GM23338 (cell line): ENCODE data around the gene DPH2. TPM values are rescaled to one million over a fixed set of nuclear protein-coding genes. Genes with fewer than 3 reads are reported as not detected.

Experiments
- ATAC-seq: fragments of 200-7000 bp; cut with Tn5 transposase; 3 replicates; pipeline ENCODE4 v1.9.1; 2020
- DNase-seq: peaks from one replicate; pipeline ENCODE4 v3.0.0-alpha.2; 2015; ENCODE audit warnings: low spot score
- H2AFZ ChIP-seq: fragments of 200-600 bp; sonication (generic); 2 replicates; pipeline ENCODE4 v1.8.0; 2016; ENCODE audit warnings: antibody characterized with exemption, mild to moderate bottlenecking, moderate library complexity
- H3F3A ChIP-seq: fragments of 200-600 bp; sonication (generic); replicated peaks from 2 replicates; pipeline ENCODE4 v1.8.0; 2017; ENCODE audit warnings: antibody characterized with exemption, mixed run types, low read depth
- H3K27ac ChIP-seq: fragments of 200-600 bp; sonication (generic); 2 replicates; pipeline ENCODE4 v1.6.1; 2016; ENCODE audit warnings: low read depth
- H3K27me3 ChIP-seq: fragments of 200-600 bp; sonication (generic); 2 replicates; pipeline ENCODE4 v1.8.0; 2016; ENCODE audit warnings: mild to moderate bottlenecking, mixed run types, moderate library complexity; ENCODE audit not compliant: insufficient read depth
- H3K36me3 ChIP-seq: fragments of 200-600 bp; sonication (generic); 2 replicates; pipeline ENCODE4 v1.8.0; 2016; ENCODE audit warnings: mild to moderate bottlenecking; ENCODE audit not compliant: insufficient read depth
- H3K4me1 ChIP-seq: fragments of 200-600 bp; sonication (generic); 2 replicates; pipeline ENCODE4 v1.8.0; 2016; ENCODE audit warnings: mild to moderate bottlenecking, moderate library complexity; ENCODE audit not compliant: insufficient read depth
- H3K4me2 ChIP-seq: fragments of 200-600 bp; sonication (generic); 2 replicates; pipeline ENCODE4 v1.7.1; 2017; ENCODE audit warnings: mixed run types
- H3K4me3 ChIP-seq: fragments of 200-600 bp; sonication (generic); 2 replicates; pipeline ENCODE4 v1.6.1; 2016; ENCODE audit warnings: mixed run types
- H3K79me2 ChIP-seq: fragments of 200-600 bp; sonication (generic); replicated peaks from 2 replicates; pipeline ENCODE4 v1.8.0; 2017; ENCODE audit warnings: mild to moderate bottlenecking; ENCODE audit not compliant: insufficient read depth
- H3K9me2 ChIP-seq: fragments of 200-600 bp; sonication (generic); 2 replicates; pipeline ENCODE4 v1.8.0; 2017; ENCODE audit not compliant: insufficient read depth
- H4K20me1 ChIP-seq: fragments of 200-600 bp; sonication (generic); replicated peaks from 2 replicates; pipeline ENCODE4 v1.8.0; 2017; ENCODE audit warnings: mild to moderate bottlenecking; ENCODE audit not compliant: insufficient read depth
- H3K27ac Mint-ChIP-seq: 2 replicates; pipeline ENCODE4 v1.8.0; 2020; ENCODE audit warnings: inconsistent platforms, mild to moderate bottlenecking, moderate library complexity, mixed read lengths
- H3K27me3 Mint-ChIP-seq: 3 replicates; pipeline ENCODE4 v1.8.0; 2022; ENCODE audit warnings: low read depth, mild to moderate bottlenecking, moderate library complexity, mixed read lengths, inconsistent platforms; ENCODE audit not compliant: insufficient read depth, poor library complexity
- H3K36me3 Mint-ChIP-seq: 3 replicates; pipeline ENCODE4 v1.8.0; 2021; ENCODE audit warnings: low read depth, mild to moderate bottlenecking, inconsistent platforms, moderate library complexity, mixed read lengths
- H3K4me1 Mint-ChIP-seq: 3 replicates; pipeline ENCODE4 v1.8.0; 2020; ENCODE audit warnings: mild to moderate bottlenecking, inconsistent platforms, mixed read lengths
- H3K4me3 Mint-ChIP-seq: 3 replicates; pipeline ENCODE4 v1.8.0; 2021; ENCODE audit warnings: moderate library complexity, mild to moderate bottlenecking, inconsistent platforms, mixed read lengths
- H3K9me3 Mint-ChIP-seq: 3 replicates; pipeline ENCODE4 v1.8.0; 2020; ENCODE audit warnings: moderate library complexity, mild to moderate bottlenecking, inconsistent platforms, mixed read lengths
- CREB1 ChIP-seq: fragments of 250-450 bp; sonication (Bioruptor Pico); IDR thresholded peaks from 2 replicates; pipeline ENCODE4 v1.5.0; 2020; ENCODE audit warnings: low read depth, mild to moderate bottlenecking, moderate library complexity
- ETS1 ChIP-seq: IDR thresholded peaks from 2 replicates; pipeline ENCODE4 v1.6.1; 2016; ENCODE audit warnings: antibody characterized with exemption
- EZH2 ChIP-seq: fragments of 200-600 bp; sonication (generic); IDR thresholded peaks from one replicate; pipeline ENCODE4 v1.8.0; 2017; ENCODE audit warnings: antibody characterized with exemption, mild to moderate bottlenecking, low read depth; ENCODE audit not compliant: unreplicated experiment
- EZH2phosphoT487 ChIP-seq: fragments of 200-600 bp; sonication (generic); IDR thresholded peaks from one replicate; pipeline ENCODE4 v1.8.1; 2018; ENCODE audit warnings: antibody characterized with exemption; ENCODE audit not compliant: unreplicated experiment
- JUNB ChIP-seq: IDR thresholded peaks from one replicate; pipeline ENCODE4 v1.6.1; 2016; ENCODE audit warnings: antibody characterized with exemption; ENCODE audit not compliant: unreplicated experiment
- NANOG ChIP-seq: IDR thresholded peaks from 2 replicates; pipeline ENCODE4 v1.6.1; 2016; ENCODE audit warnings: antibody characterized with exemption, borderline replicate concordance
- POLR2AphosphoS5 ChIP-seq: IDR thresholded peaks from 2 replicates; pipeline ENCODE4 v1.6.1; 2016; ENCODE audit warnings: antibody characterized with exemption, low read depth
- REST ChIP-seq: IDR thresholded peaks from one replicate; pipeline ENCODE4 v1.6.1; 2018; ENCODE audit warnings: antibody characterized with exemption; ENCODE audit not compliant: unreplicated experiment
- STAT1 ChIP-seq: IDR thresholded peaks from one replicate; pipeline ENCODE4 v1.6.1; 2016; ENCODE audit warnings: antibody characterized with exemption; ENCODE audit not compliant: unreplicated experiment
- ZNF114 ChIP-seq: fragments of 250-450 bp; sonication (Bioruptor Pico); IDR thresholded peaks from 2 replicates; pipeline ENCODE4 v1.5.0; 2020; ENCODE audit warnings: mild to moderate bottlenecking, moderate library complexity
- ZNF331 ChIP-seq: fragments of 250-450 bp; sonication (Bioruptor Pico); IDR thresholded peaks from 2 replicates; pipeline ENCODE4 v1.5.0; 2020; ENCODE audit warnings: low read depth, mild to moderate bottlenecking, moderate library complexity
- ZNF462 ChIP-seq: fragments of 250-450 bp; sonication (Bioruptor Pico); IDR thresholded peaks from 2 replicates; pipeline ENCODE4 v1.5.0; 2020; ENCODE audit warnings: mild to moderate bottlenecking, moderate library complexity
- polyA plus RNA-seq: library from polyadenylated mRNA; unstranded; fragments of >200 nt; fragmentation: Nextera tagmentation; extraction: Ambion mirVana; gene quantifications from 2 replicates; pipeline ENCODE4 v1.2.1, GENCODE V29; 2016
- total RNA-seq: library from RNA; depleted of rRNA; stranded (reverse); fragments of >200 nt; shearing (Covaris generic); gene quantifications from 2 replicates; pipeline ENCODE4 v1.2.3, GENCODE V29; 2014
- TF ChIP-seq, protein P1 (sequence below), 2 experiments: fragments of 200-600 bp in 1 of 2; sonication (generic) in 1 of 2; conservative IDR thresholded peaks; 2 replicates each; pipeline versions ENCODE4 v1.5.1 to v1.6.1; 2016 to 2017; ENCODE audit warnings: antibody characterized with exemption in 2 of 2, low read depth in 2 of 2, mild to moderate bottlenecking in 2 of 2, moderate library complexity in 1 of 2

The DPH2 gene
- total and polyA plus RNA-seq, 2 experiments from 2014 or later, result 32.1 to 90.3 TPM

DNA sequence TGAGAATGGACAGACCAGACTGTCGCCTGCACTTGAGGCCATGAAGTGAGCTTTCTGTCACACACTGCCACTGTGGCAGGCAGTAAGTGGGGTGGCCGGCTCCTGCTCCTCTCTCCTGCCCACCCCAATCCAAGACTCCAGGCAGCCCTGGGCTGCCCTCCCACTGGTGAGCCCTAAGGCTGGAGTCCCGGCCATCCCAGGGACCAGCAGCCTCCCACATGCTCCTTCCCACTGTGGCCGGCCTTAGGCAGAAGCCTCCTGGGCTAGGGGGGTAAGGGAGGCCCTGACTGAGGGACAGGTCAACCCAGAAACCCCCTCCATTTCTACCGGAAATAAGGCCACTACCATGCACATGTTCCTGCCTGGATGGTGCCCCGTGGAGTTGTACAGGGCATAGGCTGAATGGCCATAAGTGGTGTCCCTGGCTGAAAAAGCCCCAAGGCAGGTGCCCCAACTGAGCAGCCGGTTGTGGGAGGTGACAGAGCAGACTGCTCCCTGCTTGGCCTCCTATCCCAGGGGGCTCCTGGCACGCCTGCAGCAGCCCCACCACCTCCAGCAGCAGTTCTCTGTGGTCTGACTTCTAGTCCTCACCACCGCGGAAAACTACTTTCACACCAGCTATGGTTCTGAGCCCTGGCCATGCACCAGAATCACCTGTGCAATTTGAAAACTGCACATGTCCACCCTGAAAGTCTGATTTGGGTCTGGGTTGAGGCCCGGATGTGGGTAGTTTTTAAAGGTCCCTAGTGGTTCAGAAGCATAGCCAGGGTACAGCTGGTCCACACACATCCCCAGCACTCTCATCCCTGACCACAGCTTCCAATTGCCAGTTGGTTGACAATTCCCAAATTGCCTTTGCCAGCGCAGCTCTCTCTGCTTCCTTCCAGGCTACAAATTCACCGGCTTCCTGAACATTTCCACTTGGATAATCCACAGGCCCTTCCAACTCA, 37.8 kb upstream of the DPH2 start:
- Histone ChIP-seq H3K36me3 (no peaks in the 10 kb centered on the region), H3K79me2 (0 out of 2 replicates have a peak, but pooled peaks cover 1% of the 10 kb centered on the region), H3F3A (peaks cover 23% of the 10 kb centered on the region), H3K9me2 (no peaks in the 10 kb centered on the region), H3K4me3 (no peak overlapping the region), H2AFZ (no peak overlapping the region), H3K4me1 (peaks cover 30% of the 10 kb centered on the region), H4K20me1 (0 out of 2 replicates have a peak, but pooled peaks cover 1% of the 10 kb centered on the region), H3K27ac (no peak overlapping the region), H3K27me3 (peaks cover 8% of the 10 kb centered on the region), H3K4me2 (peak overlapping the region; percentile 97; the same call in 1 of the 2 replicates)
- H3K9me3 Mint-ChIP-seq, result no peaks in the 10 kb centered on the region
- ATAC-seq (no peak), DNase-seq (no peak)
- TF ChIP-seq EZH2phosphoT487 (no peak), ETS1 (no peak), REST (no peak), ZNF114 (CRISPR knock-in tag) (no peak), CREB1 (CRISPR knock-in tag) (no peak), ZNF462 (no peak), JUNB (no peak), ZNF331 (CRISPR knock-in tag) (no peak), NANOG (no peak), POLR2AphosphoS5 (no peak), EZH2 (no peak), STAT1 (no peak)
- TF ChIP-seq, protein P1, sequence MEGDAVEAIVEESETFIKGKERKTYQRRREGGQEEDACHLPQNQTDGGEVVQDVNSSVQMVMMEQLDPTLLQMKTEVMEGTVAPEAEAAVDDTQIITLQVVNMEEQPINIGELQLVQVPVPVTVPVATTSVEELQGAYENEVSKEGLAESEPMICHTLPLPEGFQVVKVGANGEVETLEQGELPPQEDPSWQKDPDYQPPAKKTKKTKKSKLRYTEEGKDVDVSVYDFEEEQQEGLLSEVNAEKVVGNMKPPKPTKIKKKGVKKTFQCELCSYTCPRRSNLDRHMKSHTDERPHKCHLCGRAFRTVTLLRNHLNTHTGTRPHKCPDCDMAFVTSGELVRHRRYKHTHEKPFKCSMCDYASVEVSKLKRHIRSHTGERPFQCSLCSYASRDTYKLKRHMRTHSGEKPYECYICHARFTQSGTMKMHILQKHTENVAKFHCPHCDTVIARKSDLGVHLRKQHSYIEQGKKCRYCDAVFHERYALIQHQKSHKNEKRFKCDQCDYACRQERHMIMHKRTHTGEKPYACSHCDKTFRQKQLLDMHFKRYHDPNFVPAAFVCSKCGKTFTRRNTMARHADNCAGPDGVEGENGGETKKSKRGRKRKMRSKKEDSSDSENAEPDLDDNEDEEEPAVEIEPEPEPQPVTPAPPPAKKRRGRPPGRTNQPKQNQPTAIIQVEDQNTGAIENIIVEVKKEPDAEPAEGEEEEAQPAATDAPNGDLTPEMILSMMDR (conservative IDR thresholded peaks at IDR 0.05; ENCODE audit: low read depth in 2 of 2), result no peak
- H3K4me1 Mint-ChIP-seq, result peaks cover 40% of the 10 kb centered on the region
- H3K27ac Mint-ChIP-seq, result no peak overlapping the region
- no peaks in the 10 kb centered on the region; the same call in 2 of the 3 replicates for H3K36me3 Mint-ChIP-seq
- peaks cover 33% of the 10 kb centered on the region for H3K27me3 Mint-ChIP-seq
- H3K4me3 Mint-ChIP-seq, result peak overlapping the region; percentile 81; the same call in 2 of the 3 replicates
